CD4-positive, alpha-beta T cell treated with Interleukin-15 for 4 hours (primary cell): ENCODE measurements around the gene ISCU.

Experiments
- DNase-seq: peaks from one replicate; pipeline ENCODE4 v3.0.0-alpha.2; 2020; ENCODE audit warnings: low spot score

ISCU gene

GRCh38 chr12:108562348-108563135 lies at the start of gene ISCU:
ISCU (plus strand) TSS chr12:108562596; CDS start chr12:108562623, 27 bp downstream.
- peak; percentile 98 for DNase-seq

- DNase-seq: no peak
Measured at GRCh38 chr12:108514468-108514972, 47.9 kb upstream of the ISCU start.

- DNase-seq: peak; percentile 98
Measured at GRCh38 chr12:108514973-108515814, 47.2 kb upstream of the ISCU start, which contains the start of gene FICD. FICD (plus strand) TSS chr12:108515277; CDS start chr12:108516973, 1,696 bp downstream.

- DNase-seq: no peak
Measured at GRCh38 chr12:108515916-108516315, 46.5 kb upstream of the ISCU start.

- no peak for DNase-seq
Measured at GRCh38 chr12:108516511-108517275, 45.7 kb upstream of the ISCU start.

- DNase-seq: no peak
Measured at GRCh38 chr12:108517288-108518100, 44.9 kb upstream of the ISCU start.

GRCh38 chr12:108518101-108518715 lies 44.2 kb upstream of the ISCU start:
- DNase-seq: no peak

GRCh38 chr12:108518716-108519496 lies 43.5 kb upstream of the ISCU start:
- no peak for DNase-seq

- DNase-seq: no peak
Measured at GRCh38 chr12:108519558-108519957, 42.8 kb upstream of the ISCU start.

- DNase-seq: no peak
Measured at GRCh38 chr12:108523365-108523764, 39.0 kb upstream of the ISCU start.

GRCh38 chr12:108525681-108526080 lies 36.7 kb upstream of the ISCU start:
- no peak for DNase-seq

GRCh38 chr12:108526482-108527165 lies 35.8 kb upstream of the ISCU start:
- DNase-seq: no peak

GRCh38 chr12:108527166-108527496 lies 35.3 kb upstream of the ISCU start:
- DNase-seq: no peak

- no peak for DNase-seq
Measured at GRCh38 chr12:108530161-108530560, 32.2 kb upstream of the ISCU start.

GRCh38 chr12:108531929-108532848 lies 30.2 kb upstream of the ISCU start:
- no peak for DNase-seq

- no peak for DNase-seq
Measured at GRCh38 chr12:108538146-108538545, 24.2 kb upstream of the ISCU start.

- no peak for DNase-seq
Measured at GRCh38 chr12:108538616-108539195, 23.7 kb upstream of the ISCU start.

GRCh38 chr12:108542320-108542719 lies 20.1 kb upstream of the ISCU start:
- no peak for DNase-seq
